HuH-7 (cell line): ENCODE measurements around the gene UBQLN4.
A peak's percentile ranks its signal among the peaks of the same experiment; 100 is the strongest.

Experiments used
- DNase-seq: peaks from one replicate; pipeline ENCODE4 v3.0.0; 2011; ENCODE audit warnings: low spot score

The UBQLN4 gene

GRCh38 chr1:156053768-156054499 lies at the start of gene UBQLN4:
Gene UBQLN4 (minus strand): TSS chr1:156053798. CDS start chr1:156053701, 97 bp downstream.
- DNase-seq, result peak; percentile 93

GRCh38 chr1:156102633-156103511 lies 49.3 kb upstream of the UBQLN4 start:
- DNase-seq, result no peak

GRCh38 chr1:156101880-156102279 lies 48.3 kb upstream of the UBQLN4 start:
- no peak for DNase-seq

- DNase-seq, result no peak
Observed at GRCh38 chr1:156100205-156100995, 46.8 kb upstream of the UBQLN4 start.

GRCh38 chr1:156099282-156099681 lies 45.7 kb upstream of the UBQLN4 start:
- no peak for DNase-seq

- no peak for DNase-seq
Observed at GRCh38 chr1:156098784-156099183, 45.2 kb upstream of the UBQLN4 start.

GRCh38 chr1:156097499-156098178 lies 44.0 kb upstream of the UBQLN4 start:
- no peak for DNase-seq

- DNase-seq, result peak; percentile 95
Observed at GRCh38 chr1:156096640-156097391, 43.2 kb upstream of the UBQLN4 start.

GRCh38 chr1:156095906-156096508 lies 42.4 kb upstream of the UBQLN4 start:
- DNase-seq, result no peak

GRCh38 chr1:156091610-156092009 lies 38.0 kb upstream of the UBQLN4 start:
- DNase-seq, result no peak

GRCh38 chr1:156090840-156091188 lies 37.2 kb upstream of the UBQLN4 start:
- DNase-seq, result peak; percentile 90

- DNase-seq, result no peak
Observed at GRCh38 chr1:156090138-156090839, 36.7 kb upstream of the UBQLN4 start.

- DNase-seq, result no peak
Observed at GRCh38 chr1:156089704-156090103, 36.1 kb upstream of the UBQLN4 start.

- peak; percentile 70 for DNase-seq
Observed at GRCh38 chr1:156086256-156086662, 32.7 kb upstream of the UBQLN4 start.

- no peak for DNase-seq
Observed at GRCh38 chr1:156083800-156084790, 30.5 kb upstream of the UBQLN4 start.

GRCh38 chr1:156082309-156083091 lies 28.9 kb upstream of the UBQLN4 start, which contains the start of gene MEX3A:
Gene MEX3A (minus strand): TSS chr1:156082465. CDS start chr1:156081998, 467 bp downstream.
- DNase-seq, result peak; percentile 97

GRCh38 chr1:156081917-156082308 lies 28.3 kb upstream of the UBQLN4 start:
- no peak for DNase-seq
